GM20431 (cell line): Measurements from ENCODE around the gene C11orf21.

Source experiments
- in situ Hi-C: fragments of 300-500 bp; cut with MseI, MboI; formaldehyde crosslinking; loops from one replicate; pipeline ENCODE4 v1.15.0; 2020; ENCODE audit warnings: low sequenced_read_pairs; ENCODE audit not compliant: unreplicated experiment

Gene C11orf21

GRCh38 chr11:2310786-2311352, 9.2 kb upstream of the C11orf21 start:
- in situ Hi-C loops, result loop anchor here (10.0 kb wide), 1 partner anchor 114 kb away; no protein-coding TSS in a partner anchor

- in situ Hi-C loops, result loop anchor here (10.0 kb wide), 1 partner anchor 115 kb away; no protein-coding TSS in a partner anchor
Observed at GRCh38 chr11:2310073-2310785, 8.5 kb upstream of the C11orf21 start.

- in situ Hi-C loops, result loop anchor here (10.0 kb wide), 1 partner anchor 115 kb away; no protein-coding TSS in a partner anchor
Observed at GRCh38 chr11:2309251-2310072, 7.7 kb upstream of the C11orf21 start.

GRCh38 chr11:2308713-2309112, 7.0 kb upstream of the C11orf21 start:
- in situ Hi-C loops, result no loop called here

- in situ Hi-C loops, result no loop called here
Observed at GRCh38 chr11:2307501-2308331, 6.0 kb upstream of the C11orf21 start.

GRCh38 chr11:2306877-2307500, 5.3 kb upstream of the C11orf21 start:
- in situ Hi-C loops, result no loop called here

GRCh38 chr11:2306452-2306823, 4.7 kb upstream of the C11orf21 start:
- in situ Hi-C loops, result no loop called here

- in situ Hi-C loops, result no loop called here
Observed at GRCh38 chr11:2305788-2306451, 4.2 kb upstream of the C11orf21 start.

- in situ Hi-C loops, result no loop called here
Observed at GRCh38 chr11:2305140-2305778, 3.5 kb upstream of the C11orf21 start.

- in situ Hi-C loops, result no loop called here
Observed at GRCh38 chr11:2304506-2305139, 2.9 kb upstream of the C11orf21 start.

GRCh38 chr11:2303627-2304505, 2.1 kb upstream of the C11orf21 start:
- in situ Hi-C loops, result no loop called here

GRCh38 chr11:2302896-2303626, 1.3 kb upstream of the C11orf21 start:
- in situ Hi-C loops, result no loop called here

GRCh38 chr11:2302306-2302895, 683 bp upstream of the C11orf21 start:
- in situ Hi-C loops, result no loop called here

GRCh38 chr11:2300936-2301630, 635 bp downstream of the C11orf21 start:
- in situ Hi-C loops, result no loop called here

GRCh38 chr11:2300290-2300935, 1.3 kb downstream of the C11orf21 start:
- in situ Hi-C loops, result no loop called here
